Keratinocyte (primary cell): ENCODE data around the gene ITIH2. TPM values are rescaled to one million over a fixed set of nuclear protein-coding genes. Genes with fewer than 3 reads are reported as not detected.

ENCODE experiments used
- DNase-seq: peaks from one replicate; pipeline ENCODE4 v3.0.0-alpha.2; 2011; ENCODE audit warnings: low read depth, missing footprints, low spot score
- FAIRE-seq: peaks from 2 replicates; lab custom pipeline; 2011; peaks lifted over from hg19 to GRCh38; lab: Jason Lieb, UNC
- H2AFZ ChIP-seq: 2 replicates; pipeline ENCODE4 v1.6.0; 2012; ENCODE audit warnings: low read length, control low read depth, inconsistent platforms; ENCODE audit not compliant: control insufficient read depth
- H3K27ac ChIP-seq: 2 replicates; pipeline ENCODE4 v1.5.1; 2011; ENCODE audit warnings: low read length; ENCODE audit not compliant: control insufficient read depth, insufficient read depth
- H3K27me3 ChIP-seq: 3 replicates; pipeline ENCODE4 v1.6.0; 2011; ENCODE audit warnings: low read length; ENCODE audit not compliant: control insufficient read depth, insufficient read depth; ENCODE audit errors: extremely low read depth
- H3K36me3 ChIP-seq, 2 experiments: 2 replicates in 1 of 2; 3 replicates in 1 of 2; pipeline ENCODE4 v1.5.1; 2011; ENCODE audit warnings: low read length in 2 of 2, mild to moderate bottlenecking in 1 of 2; ENCODE audit not compliant: control insufficient read depth in 2 of 2, insufficient read depth in 2 of 2; ENCODE audit errors: extremely low read depth in 1 of 2
- H3K4me1 ChIP-seq: 3 replicates; pipeline ENCODE4 v1.5.1; 2011; ENCODE audit warnings: low read length; ENCODE audit not compliant: control insufficient read depth, insufficient read depth; ENCODE audit errors: extremely low read depth
- H3K4me2 ChIP-seq: 3 replicates; pipeline ENCODE4 v1.6.0; 2011; ENCODE audit warnings: low read depth, low read length; ENCODE audit not compliant: control insufficient read depth, insufficient read depth; ENCODE audit errors: extremely low read depth
- H3K4me3 ChIP-seq, 3 experiments: fragments of 200-600 bp in 1 of 3; sonication (generic) in 1 of 3; 2 replicates in 2 of 3; 3 replicates in 1 of 3; pipeline ENCODE4 v1.5.1; 2011 to 2016; ENCODE audit warnings: low read length in 3 of 3, mild to moderate bottlenecking in 3 of 3, control low read depth in 2 of 3, inconsistent platforms in 1 of 3, low read depth in 1 of 3, mixed read lengths in 1 of 3, mixed run types in 1 of 3, moderate library complexity in 1 of 3; ENCODE audit not compliant: control insufficient read depth in 2 of 3, insufficient read depth in 2 of 3; ENCODE audit errors: extremely low read depth in 1 of 3
- H3K79me2 ChIP-seq: 2 replicates; pipeline ENCODE4 v1.6.0; 2012; ENCODE audit warnings: low read length; ENCODE audit not compliant: control insufficient read depth, insufficient read depth
- H3K9ac ChIP-seq: 3 replicates; pipeline ENCODE4 v1.6.0; 2011; ENCODE audit warnings: low read length; ENCODE audit not compliant: control insufficient read depth, insufficient read depth; ENCODE audit errors: extremely low read depth
- H3K9me1 ChIP-seq: 3 replicates; pipeline ENCODE4 v1.6.0; 2011; ENCODE audit warnings: low read length; ENCODE audit not compliant: control insufficient read depth, insufficient read depth; ENCODE audit errors: extremely low read depth
- H3K9me3 ChIP-seq: 2 replicates; pipeline ENCODE4 v1.5.1; 2012; ENCODE audit warnings: low read depth, low read length; ENCODE audit not compliant: control insufficient read depth
- H4K20me1 ChIP-seq: 3 replicates; pipeline ENCODE4 v1.6.0; 2011; ENCODE audit warnings: low read length; ENCODE audit not compliant: control insufficient read depth, insufficient read depth; ENCODE audit errors: extremely low read depth
- CTCF ChIP-seq, 3 experiments: IDR thresholded peaks in 1 of 3; conservative IDR thresholded peaks in 1 of 3; optimal IDR thresholded peaks in 1 of 3; 2 replicates in 2 of 3; 3 replicates in 1 of 3; pipeline versions ENCODE3 to v1.5.1; 2011; ENCODE audit warnings: low read length in 3 of 3, mild to moderate bottlenecking in 3 of 3, moderate library complexity in 2 of 3, control low read depth in 1 of 3, inconsistent platforms in 1 of 3; ENCODE audit not compliant: insufficient read depth in 2 of 3; ENCODE audit errors: extremely low read depth in 1 of 3
- EZH2 ChIP-seq: IDR thresholded peaks from one replicate; pipeline ENCODE4 v1.6.1; 2012; ENCODE audit warnings: inconsistent platforms, mild to moderate bottlenecking, low read length, moderate library complexity
- dilution Hi-C: fragments of 300-500 bp; cut with MboI; formaldehyde crosslinking; loops from one replicate; pipeline ENCODE4 v1.7.0; 2020; ENCODE audit warnings: low sequenced_read_pairs; ENCODE audit not compliant: extremely low pct_ligation_motif_present
- polyA plus RNA-seq, 5 experiments: library from polyadenylated mRNA; depleted of rRNA in 3 of 5; stranded (reverse) in 3 of 5; stranded (forward) in 1 of 5; unstranded in 1 of 5; fragments of >200 nt; gene quantifications; 1 replicate in 1 of 5; 2 replicates in 3 of 5; 3 replicates in 1 of 5; pipeline versions ENCODE4 v1.2.1 to v1.2.3, GENCODE V29; 2011 to 2012; ENCODE audit warnings: missing spikeins in 2 of 5, low read depth in 1 of 5, low replicate concordance in 1 of 5

The ITIH2 gene
- polyA plus RNA-seq, 1 donor (not counting 4 experiments of a cell fraction or from before 2014, with no cell fraction given) = not detected

- dilution Hi-C loops = no loop called here
- FAIRE-seq = no peak
These were observed 86.3 kb downstream of the ITIH2 start for GRCh38 chr10:7789390-7789789.

DNA sequence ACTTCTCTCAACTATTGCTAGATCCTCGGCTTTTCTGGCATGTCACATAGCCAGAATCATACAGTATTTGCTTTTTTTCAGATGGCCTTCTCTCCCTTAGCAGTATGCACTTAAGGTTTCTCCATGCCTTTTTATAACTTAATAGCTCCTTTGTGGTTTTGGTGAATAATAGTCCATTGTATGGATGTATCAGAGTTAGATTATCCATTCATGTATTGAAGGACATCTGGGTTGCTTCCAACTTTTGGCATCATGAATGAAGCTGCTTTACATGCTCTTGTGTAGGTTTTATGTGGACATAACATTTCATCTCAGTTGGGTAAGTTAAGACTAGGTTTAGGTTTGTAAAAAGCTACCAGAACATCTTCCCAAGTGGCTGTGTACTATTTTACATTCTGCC lies 89.4 kb downstream of the ITIH2 start:
- Histone ChIP-seq H3K9ac (no peak overlapping the region), H3K9me3 (no peaks in the 10 kb centered on the region), H3K27me3 (no peaks in the 10 kb centered on the region), H4K20me1 (peaks cover 22% of the 10 kb centered on the region), H3K4me2 (peak overlapping the region; percentile 11), H3K4me3 (no peak overlapping the region), H3K9me1 (peaks cover 2% of the 10 kb centered on the region), H3K4me1 (peaks cover 22% of the 10 kb centered on the region), H3K36me3 (peaks cover 2 to 16% of the 10 kb centered on the region in 2 experiments), H3K79me2 (peaks cover 98% of the 10 kb centered on the region), H3K27ac (no peak overlapping the region), H2AFZ (no peak overlapping the region)
- no peak for TF ChIP-seq CTCF (optimal IDR thresholded peaks at IDR 0.05 in 1 of 3, IDR thresholded peaks at IDR 0.05 in 1 of 3, conservative IDR thresholded peaks at IDR 0.05 in 1 of 3; ENCODE audit: extremely low read depth in 1 of 3, insufficient read depth in 2 of 3, low read length in 3 of 3)
- TF ChIP-seq EZH2 = no peak
- no peak for FAIRE-seq
- dilution Hi-C loops = no loop called here
- no peak for DNase-seq

More at GRCh38 chr10:7789390-7789789, 86.3 kb downstream of the ITIH2 start:
- peak overlapping the region; percentile 98 to 100 (median 98) for H3K4me3 ChIP-seq
- peaks cover 2 to 9% of the 10 kb centered on the region in 2 experiments for H3K36me3 ChIP-seq
- no peak overlapping the region for H2AFZ ChIP-seq
- peak overlapping the region; percentile 94 for H3K4me2 ChIP-seq
- H3K9me1 ChIP-seq = peaks cover 2% of the 10 kb centered on the region
- TF ChIP-seq EZH2 = no peak
- TF ChIP-seq CTCF (optimal IDR thresholded peaks at IDR 0.05 in 1 of 3, IDR thresholded peaks at IDR 0.05 in 1 of 3, conservative IDR thresholded peaks at IDR 0.05 in 1 of 3; ENCODE audit: extremely low read depth in 1 of 3, insufficient read depth in 2 of 3, low read length in 3 of 3) = no peak
- DNase-seq = no peak
- no peaks in the 10 kb centered on the region for H3K27me3 ChIP-seq
- H3K27ac ChIP-seq = peak overlapping the region; percentile 88
- peaks cover 16% of the 10 kb centered on the region for H4K20me1 ChIP-seq
- no peaks in the 10 kb centered on the region for H3K9me3 ChIP-seq
- H3K4me1 ChIP-seq = peaks cover 32% of the 10 kb centered on the region
- H3K79me2 ChIP-seq = peaks cover 99% of the 10 kb centered on the region
- peak overlapping the region; percentile 94 for H3K9ac ChIP-seq
